ENCODE results near the gene VPS39.
A peak's percentile ranks its signal among the peaks of the same experiment; 100 is the strongest.
"Not testable (repeated sequence)": the region's sequence is repeated elsewhere in the genome, so short reads cannot be mapped to it uniquely, and the experiment has no call there.

VPS39 gene

GRCh38 chr15:42207674-42208579 lies at the start of gene VPS39:
TSS of gene VPS39 (minus strand) at chr15:42208304. CDS start at chr15:42208153, 151 bp downstream.
- peak; percentile 63 to 64 for DNase-seq (ENCODE audit: low read depth in 2 of 2)

GRCh38 chr15:42253300-42253699 lies 45.2 kb upstream of the VPS39 start:
- no peak for DNase-seq (ENCODE audit: low read depth in 2 of 2)

- DNase-seq (ENCODE audit: low read depth in 2 of 2), result no peak
Measured at GRCh38 chr15:42240823-42241222, 32.7 kb upstream of the VPS39 start.

GRCh38 chr15:42239528-42240182 lies 31.6 kb upstream of the VPS39 start:
- no peak for DNase-seq (ENCODE audit: low read depth in 2 of 2)

- no peak for DNase-seq (ENCODE audit: low read depth in 2 of 2)
Measured at GRCh38 chr15:42233107-42233506, 25.0 kb upstream of the VPS39 start.

- no peak for DNase-seq (ENCODE audit: low read depth in 2 of 2)
Measured at GRCh38 chr15:42232606-42233005, 24.5 kb upstream of the VPS39 start.

- no peak for DNase-seq (ENCODE audit: low read depth in 2 of 2)
Measured at GRCh38 chr15:42231088-42231487, 23.0 kb upstream of the VPS39 start.

- not testable (repeated sequence) for DNase-seq (ENCODE audit: low read depth in 2 of 2)
Measured at GRCh38 chr15:42228981-42229380, 20.9 kb upstream of the VPS39 start.

- no peak for DNase-seq (ENCODE audit: low read depth in 2 of 2)
Measured at GRCh38 chr15:42228036-42228435, 19.9 kb upstream of the VPS39 start.

GRCh38 chr15:42226648-42227047 lies 18.5 kb upstream of the VPS39 start:
- no peak for DNase-seq (ENCODE audit: low read depth in 2 of 2)

GRCh38 chr15:42220216-42220615 lies 12.1 kb upstream of the VPS39 start:
- no peak for DNase-seq (ENCODE audit: low read depth in 2 of 2)

- no peak for DNase-seq (ENCODE audit: low read depth in 2 of 2)
Measured at GRCh38 chr15:42218953-42219592, 11.0 kb upstream of the VPS39 start.

GRCh38 chr15:42217568-42217967 lies 9.5 kb upstream of the VPS39 start:
- no peak for DNase-seq (ENCODE audit: low read depth in 2 of 2)

- DNase-seq (ENCODE audit: low read depth in 2 of 2), result no peak
Measured at GRCh38 chr15:42215913-42216829, 8.1 kb upstream of the VPS39 start.

- DNase-seq (ENCODE audit: low read depth in 2 of 2), result no peak
Measured at GRCh38 chr15:42214600-42214999, 6.5 kb upstream of the VPS39 start.

GRCh38 chr15:42213511-42213910 lies 5.4 kb upstream of the VPS39 start:
- no peak for DNase-seq (ENCODE audit: low read depth in 2 of 2)

- DNase-seq (ENCODE audit: low read depth in 2 of 2), result no peak
Measured at GRCh38 chr15:42210696-42211095, 2.6 kb upstream of the VPS39 start.

- no peak for DNase-seq (ENCODE audit: low read depth in 2 of 2)
Measured at GRCh38 chr15:42206406-42206805, 1.7 kb downstream of the VPS39 start.

GRCh38 chr15:42203891-42204290 lies 4.2 kb downstream of the VPS39 start:
- no peak for DNase-seq (ENCODE audit: low read depth in 2 of 2)

GRCh38 chr15:42202653-42203052 lies 5.5 kb downstream of the VPS39 start:
- DNase-seq (ENCODE audit: low read depth in 2 of 2), result no peak

GRCh38 chr15:42201801-42202200 lies 6.3 kb downstream of the VPS39 start:
- no peak for DNase-seq (ENCODE audit: low read depth in 2 of 2)

- no peak for DNase-seq (ENCODE audit: low read depth in 2 of 2)
Measured at GRCh38 chr15:42199126-42199525, 9.0 kb downstream of the VPS39 start.
